Activated CD8-positive, alpha-beta memory T cell treated with anti-CD3 and anti-CD28 coated beads, Interleukin-2, amount 10 ng/mL, durations not matched to agents 7 days and 5 days (primary cell): ENCODE measurements around the gene TMEM143. TPM values are rescaled to one million over a fixed set of nuclear protein-coding genes. Genes with fewer than 3 reads are reported as not detected.

Experiments used
- ATAC-seq: fragments of 150-1000 bp; cut with Tn5 transposase; one replicate; pipeline ENCODE4 v1.10.0; 2021; ENCODE audit warnings: moderate library complexity
- CTCF ChIA-PET: fragments of 350-600 bp; sonication (Branson Sonifier 250); formaldehyde crosslinking; loops from one replicate; lab custom pipeline; 2021; ENCODE audit warnings: antibody characterized with exemption; lab: Charles Lee
- DNase-seq: peaks from one replicate; pipeline ENCODE4 v3.0.0-alpha.2; 2020
- H3K27ac Mint-ChIP-seq: one replicate; pipeline ENCODE4 v1.8.0; 2021; ENCODE audit warnings: mild to moderate bottlenecking, mixed read lengths
- H3K27me3 Mint-ChIP-seq: one replicate; pipeline ENCODE4 v1.8.0; 2021; ENCODE audit warnings: mixed read lengths
- H3K36me3 Mint-ChIP-seq: one replicate; pipeline ENCODE4 v1.8.0; 2021; ENCODE audit warnings: mild to moderate bottlenecking, mixed read lengths
- H3K4me1 Mint-ChIP-seq: one replicate; pipeline ENCODE4 v1.8.0; 2021; ENCODE audit warnings: mixed read lengths
- H3K4me3 Mint-ChIP-seq: one replicate; pipeline ENCODE4 v1.8.0; 2021; ENCODE audit warnings: mild to moderate bottlenecking, moderate library complexity, mixed read lengths
- H3K9me3 Mint-ChIP-seq: one replicate; pipeline ENCODE4 v1.8.0; 2022; ENCODE audit warnings: low read depth, mixed read lengths
- total RNA-seq, 2 experiments: library from RNA; stranded (reverse); gene quantifications; one replicate each; pipeline ENCODE4 v1.2.3, GENCODE V29; 2021

TMEM143 gene
- total RNA-seq, 2 experiments from 2014 or later: 16.7 to 22.3 TPM

DNA sequence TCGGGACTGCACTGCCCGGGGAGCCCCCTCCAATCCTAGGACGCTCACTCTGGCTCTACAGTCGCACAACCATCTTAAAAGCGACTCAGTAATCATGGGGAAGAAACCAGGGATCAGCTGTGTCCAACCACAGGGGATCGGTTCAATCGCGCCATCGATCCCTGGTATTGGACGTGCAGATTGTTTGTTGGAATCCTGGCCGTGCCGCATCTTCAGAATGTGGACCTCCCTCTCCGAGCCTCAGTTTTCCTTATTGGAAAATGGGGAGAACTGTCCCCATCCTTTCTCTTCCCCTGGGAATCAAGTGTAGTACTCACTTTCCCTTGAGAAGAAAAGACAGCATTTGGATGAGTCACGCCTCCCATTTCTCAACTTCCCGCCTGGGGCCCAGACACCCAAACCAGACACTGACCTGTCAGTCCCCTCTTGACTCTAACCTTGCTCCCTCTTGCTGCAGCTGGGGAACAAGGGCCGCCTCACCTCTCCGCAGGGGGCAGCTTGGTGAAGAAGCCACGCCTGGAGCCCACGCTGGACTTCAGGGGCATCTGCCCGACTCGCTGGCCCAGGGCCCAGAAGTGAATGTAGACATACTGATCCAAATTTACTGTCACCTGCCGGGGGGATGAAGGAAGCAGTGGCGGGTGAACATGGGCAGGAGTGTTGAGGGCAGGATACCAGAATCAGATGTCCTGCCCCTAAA is 20.7 kb downstream of the TMEM143 start:
- DNase-seq: no peak
- Mint-ChIP-seq H3K27me3 (no peaks in the 10 kb centered on the region), H3K4me3 (no peak overlapping the region), H3K9me3 (no peaks in the 10 kb centered on the region), H3K27ac (no peak overlapping the region), H3K4me1 (no peaks in the 10 kb centered on the region), H3K36me3 (no peaks in the 10 kb centered on the region)
- no peak for ATAC-seq
- CTCF ChIA-PET: no interaction called here

DNA sequence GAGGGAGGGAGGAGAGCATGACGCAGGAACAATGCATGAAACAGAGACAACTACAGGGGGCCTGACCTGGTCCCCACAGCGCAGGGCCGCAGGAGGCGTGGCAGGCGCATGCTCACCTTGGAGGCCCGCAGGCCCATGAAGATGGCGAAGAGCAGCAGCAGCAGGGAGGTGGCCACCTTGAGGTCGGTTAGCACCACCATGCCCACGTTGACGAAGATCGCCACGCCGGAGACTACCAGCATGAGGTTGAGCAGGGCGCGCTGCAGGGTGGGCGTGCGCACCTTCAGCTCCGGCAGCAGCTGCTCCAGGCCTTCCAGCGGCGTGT is 21.4 kb downstream of the TMEM143 start:
- H3K27ac Mint-ChIP-seq: no peak overlapping the region
- no peaks in the 10 kb centered on the region for H3K36me3 Mint-ChIP-seq
- H3K9me3 Mint-ChIP-seq: no peaks in the 10 kb centered on the region
- DNase-seq (no peak), ATAC-seq (no peak)
- CTCF ChIA-PET: no interaction called here
- H3K4me1 Mint-ChIP-seq: no peaks in the 10 kb centered on the region
- H3K27me3 Mint-ChIP-seq: no peaks in the 10 kb centered on the region
- H3K4me3 Mint-ChIP-seq: no peak overlapping the region

GRCh38 chr19:48341515-48342413 is 22.0 kb downstream of the TMEM143 start:
- no peaks in the 10 kb centered on the region for H3K4me1 Mint-ChIP-seq

DNA sequence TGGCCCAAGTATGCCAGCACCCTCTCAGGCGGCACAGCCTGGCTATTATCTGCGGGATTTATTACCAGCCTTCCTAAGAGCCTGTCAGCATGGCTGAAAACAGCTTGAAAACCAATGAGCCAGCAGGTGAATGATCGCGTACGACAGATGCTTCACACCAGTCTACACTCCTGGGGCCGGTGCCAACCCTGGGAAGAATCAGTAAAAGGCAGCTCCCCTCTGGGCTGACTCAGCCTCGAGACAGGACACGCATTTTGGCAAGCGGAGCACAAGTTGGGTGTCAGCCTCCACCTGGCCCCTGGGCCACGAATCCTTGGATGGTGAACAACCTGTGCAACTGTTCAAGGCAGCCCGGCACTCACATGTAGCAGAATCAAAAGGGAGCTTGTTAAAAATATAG is 22.7 kb downstream of the TMEM143 start:
- Mint-ChIP-seq H3K27me3 (no peaks in the 10 kb centered on the region), H3K4me1 (no peaks in the 10 kb centered on the region), H3K9me3 (no peaks in the 10 kb centered on the region), H3K4me3 (no peak overlapping the region), H3K27ac (no peak overlapping the region), H3K36me3 (no peaks in the 10 kb centered on the region)
- DNase-seq (no peak), ATAC-seq (no peak)
- CTCF ChIA-PET: interaction anchor here (0.6 to 2.0 kb wide), 6 partner anchors 11 to 248 kb away, joined by 3 to 8 read pairs (median 3); partner anchors contain the start of genes SYNGR4 and TMEM143

More at GRCh38 chr19:48341515-48342413, 22.0 kb downstream of the TMEM143 start:
- Mint-ChIP-seq H3K9me3 (no peaks in the 10 kb centered on the region), H3K4me3 (no peak overlapping the region), H3K36me3 (no peaks in the 10 kb centered on the region), H3K27me3 (no peaks in the 10 kb centered on the region), H3K27ac (no peak overlapping the region)
- DNase-seq: no peak
- CTCF ChIA-PET: interaction anchor here (0.7 to 2.0 kb wide), 5 partner anchors 10 to 247 kb away, joined by 3 to 8 read pairs (median 3); no protein-coding TSS in a partner anchor
- no peak for ATAC-seq

GRCh38 chr19:48338802-48339503 is 24.8 kb downstream of the TMEM143 start:
- no peaks in the 10 kb centered on the region for H3K36me3 Mint-ChIP-seq
- CTCF ChIA-PET: interaction anchor here (0.6 to 2.5 kb wide), 3 partner anchors 21 to 32 kb away, joined by 3 to 7 read pairs (median 3); no protein-coding TSS in a partner anchor
- no peak overlapping the region for H3K27ac Mint-ChIP-seq
- peaks cover 8% of the 10 kb centered on the region for H3K4me1 Mint-ChIP-seq
- no peaks in the 10 kb centered on the region for H3K27me3 Mint-ChIP-seq
- ATAC-seq (no peak), DNase-seq (no peak)
- no peak overlapping the region for H3K4me3 Mint-ChIP-seq
- H3K9me3 Mint-ChIP-seq: no peaks in the 10 kb centered on the region

- H3K27me3 Mint-ChIP-seq: no peaks in the 10 kb centered on the region
- ATAC-seq (no peak), DNase-seq (no peak)
- no peaks in the 10 kb centered on the region for H3K9me3 Mint-ChIP-seq
- CTCF ChIA-PET: interaction anchor here (0.6 to 2.5 kb wide), 4 partner anchors 11 to 33 kb away, joined by 3 to 7 read pairs (median 3); no protein-coding TSS in a partner anchor
- H3K4me1 Mint-ChIP-seq: peaks cover 10% of the 10 kb centered on the region
- H3K4me3 Mint-ChIP-seq: no peak overlapping the region
- no peaks in the 10 kb centered on the region for H3K36me3 Mint-ChIP-seq
- H3K27ac Mint-ChIP-seq: no peak overlapping the region
These were observed 25.4 kb downstream of the TMEM143 start for GRCh38 chr19:48338253-48338755.

DNA sequence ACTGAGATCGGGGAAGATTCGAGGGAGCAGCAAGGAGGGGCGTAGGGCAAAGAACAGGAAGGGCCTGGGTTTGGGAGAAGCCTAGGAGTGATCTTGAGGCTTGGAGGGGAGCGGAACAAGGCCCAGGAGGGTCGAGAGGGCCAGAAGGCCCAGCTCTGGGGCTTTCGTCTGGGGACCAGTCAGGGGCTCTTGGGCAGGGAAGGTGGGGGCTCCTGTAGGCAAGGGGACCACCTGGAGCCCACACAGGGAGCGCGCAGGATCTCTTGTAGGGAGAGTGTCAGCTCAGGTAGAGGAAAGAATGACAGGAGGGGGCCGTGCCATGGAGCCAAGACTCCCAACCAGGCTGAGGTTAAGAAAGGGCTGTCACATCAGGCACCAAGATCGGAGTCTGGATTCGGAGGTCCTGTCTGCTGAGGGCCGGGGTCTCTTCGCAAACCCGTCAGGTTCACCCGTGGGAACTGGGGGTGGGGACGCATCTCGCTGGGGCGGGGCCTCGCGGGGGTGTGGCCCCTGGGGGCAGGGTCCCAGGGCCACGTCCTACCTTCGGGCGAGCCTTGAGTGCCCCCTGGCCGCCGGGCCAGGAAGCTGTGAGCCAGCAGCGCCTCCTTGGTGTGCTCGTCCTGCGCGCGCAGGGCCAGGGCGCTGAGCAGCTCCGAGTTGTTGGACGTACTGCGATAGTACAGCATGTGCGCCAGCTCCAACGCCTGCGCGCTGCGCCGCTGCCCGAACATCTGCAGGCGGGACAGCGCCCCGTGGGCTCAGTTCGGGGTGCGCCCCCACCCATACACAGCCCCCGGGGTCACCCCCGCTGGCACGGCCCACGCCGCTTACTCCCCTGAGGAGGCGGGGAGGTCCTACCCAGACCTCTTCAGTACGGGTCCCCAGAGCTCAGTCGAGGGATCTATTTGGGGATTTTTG is 30.0 kb downstream of the TMEM143 start:
- peaks cover 46% of the 10 kb centered on the region for H3K4me1 Mint-ChIP-seq
- no peaks in the 10 kb centered on the region for H3K27me3 Mint-ChIP-seq
- H3K27ac Mint-ChIP-seq: peak overlapping the region; percentile 93
- no peaks in the 10 kb centered on the region for H3K9me3 Mint-ChIP-seq
- H3K4me3 Mint-ChIP-seq: peak overlapping the region; percentile 96
- DNase-seq: peak; percentile 97
- peaks cover 24% of the 10 kb centered on the region for H3K36me3 Mint-ChIP-seq
- CTCF ChIA-PET: interaction anchor here (0.6 to 9.7 kb wide), 28 partner anchors 14 to 275 kb away, joined by 3 to 390 read pairs (median 6); partner anchors contain the start of genes EMP3, GRIN2D, KDELR1 and SYNGR4
- peak; percentile 76 for ATAC-seq

GRCh38 chr19:48332662-48333466 is 30.9 kb downstream of the TMEM143 start:
- H3K27ac Mint-ChIP-seq: peak overlapping the region; percentile 93

DNA sequence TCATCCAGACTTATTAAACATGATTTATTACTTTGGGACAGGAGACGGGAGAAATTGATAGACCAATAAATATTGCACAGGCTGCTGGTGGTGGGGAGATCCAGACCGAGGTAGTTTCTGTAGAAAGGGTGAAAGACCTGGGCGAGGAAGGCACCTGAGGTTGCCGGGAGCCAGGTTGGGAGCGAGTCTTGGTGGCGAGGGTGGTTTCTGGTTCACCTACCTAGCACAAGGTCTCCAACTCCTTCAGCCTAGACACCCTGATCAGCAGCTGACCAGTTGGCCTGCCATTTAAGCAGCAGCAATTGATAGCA is 31.4 kb downstream of the TMEM143 start:
- H3K36me3 Mint-ChIP-seq: peaks cover 37% of the 10 kb centered on the region
- ATAC-seq (no peak), DNase-seq (no peak)
- H3K27me3 Mint-ChIP-seq: no peaks in the 10 kb centered on the region
- H3K9me3 Mint-ChIP-seq: no peaks in the 10 kb centered on the region
- H3K4me3 Mint-ChIP-seq: peak overlapping the region; percentile 96
- CTCF ChIA-PET: interaction anchor here (0.7 to 9.7 kb wide), 13 partner anchors 13 to 252 kb away, joined by 3 to 390 read pairs (median 14); partner anchors contain the start of genes CARD8, EMP3, KDELR1 and SYNGR4
- H3K27ac Mint-ChIP-seq: peak overlapping the region; percentile 93
- peaks cover 55% of the 10 kb centered on the region for H3K4me1 Mint-ChIP-seq

More at GRCh38 chr19:48332662-48333466, 30.9 kb downstream of the TMEM143 start:
- ATAC-seq: peak; percentile 71
- peak; percentile 99 for DNase-seq
- Mint-ChIP-seq H3K4me3 (peak overlapping the region; percentile 96), H3K9me3 (no peaks in the 10 kb centered on the region), H3K27me3 (no peaks in the 10 kb centered on the region), H3K36me3 (peaks cover 31% of the 10 kb centered on the region), H3K4me1 (peaks cover 50% of the 10 kb centered on the region)
- CTCF ChIA-PET: interaction anchor here (0.7 to 9.7 kb wide), 19 partner anchors 13 to 252 kb away, joined by 3 to 390 read pairs (median 8); partner anchors contain the start of genes CARD8, EMP3, KDELR1 and SYNGR4

DNA sequence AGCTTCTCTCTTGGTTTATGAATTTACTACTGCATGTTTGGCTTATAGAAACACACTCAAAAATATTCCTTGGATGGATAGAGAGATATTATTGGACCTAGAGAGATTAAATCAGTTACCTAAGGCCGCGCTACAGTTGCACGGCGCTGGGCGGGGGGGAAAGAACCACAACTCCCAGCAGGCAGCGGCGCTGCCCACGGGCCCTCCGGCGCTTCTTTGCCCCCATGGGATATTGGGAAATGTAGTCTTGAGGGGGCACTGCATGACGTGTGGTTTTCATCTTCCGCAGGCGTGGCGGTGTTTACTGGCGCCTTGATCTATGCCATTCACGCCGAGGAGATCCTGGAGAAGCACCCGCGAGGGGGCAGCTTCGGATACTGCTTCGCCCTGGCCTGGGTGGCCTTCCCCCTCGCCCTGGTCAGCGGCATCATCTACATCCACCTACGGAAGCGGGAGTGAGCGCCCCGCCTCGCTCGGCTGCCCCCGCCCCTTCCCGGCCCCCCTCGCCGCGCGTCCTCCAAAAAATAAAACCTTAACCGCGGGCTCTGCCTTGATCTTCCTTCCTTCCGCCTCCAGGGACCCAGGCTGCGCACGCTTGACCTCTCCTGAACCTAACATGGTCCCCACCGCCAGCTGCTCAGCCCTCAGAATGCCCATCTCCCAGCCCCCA is 33.6 kb downstream of the TMEM143 start:
- CTCF ChIA-PET: interaction anchor here (1.4 to 9.7 kb wide), 3 partner anchors 11 to 69 kb away, joined by 5 to 390 read pairs (median 6); partner anchors contain the start of genes EMP3 and TMEM143
- peak; percentile 95 for DNase-seq
- peak overlapping the region; percentile 94 for H3K27ac Mint-ChIP-seq
- peak overlapping the region; percentile 77 for H3K4me3 Mint-ChIP-seq
- peak; percentile 40 for ATAC-seq
- peaks cover 48% of the 10 kb centered on the region for H3K36me3 Mint-ChIP-seq
- H3K4me1 Mint-ChIP-seq: peaks cover 68% of the 10 kb centered on the region
- no peaks in the 10 kb centered on the region for H3K27me3 Mint-ChIP-seq
- no peaks in the 10 kb centered on the region for H3K9me3 Mint-ChIP-seq
